ENCODE data around the gene ACP5.
"Not testable (repeated sequence)": the region's sequence is repeated elsewhere in the genome, so short reads cannot be mapped to it uniquely, and the experiment has no call there.

Gene ACP5

DNA sequence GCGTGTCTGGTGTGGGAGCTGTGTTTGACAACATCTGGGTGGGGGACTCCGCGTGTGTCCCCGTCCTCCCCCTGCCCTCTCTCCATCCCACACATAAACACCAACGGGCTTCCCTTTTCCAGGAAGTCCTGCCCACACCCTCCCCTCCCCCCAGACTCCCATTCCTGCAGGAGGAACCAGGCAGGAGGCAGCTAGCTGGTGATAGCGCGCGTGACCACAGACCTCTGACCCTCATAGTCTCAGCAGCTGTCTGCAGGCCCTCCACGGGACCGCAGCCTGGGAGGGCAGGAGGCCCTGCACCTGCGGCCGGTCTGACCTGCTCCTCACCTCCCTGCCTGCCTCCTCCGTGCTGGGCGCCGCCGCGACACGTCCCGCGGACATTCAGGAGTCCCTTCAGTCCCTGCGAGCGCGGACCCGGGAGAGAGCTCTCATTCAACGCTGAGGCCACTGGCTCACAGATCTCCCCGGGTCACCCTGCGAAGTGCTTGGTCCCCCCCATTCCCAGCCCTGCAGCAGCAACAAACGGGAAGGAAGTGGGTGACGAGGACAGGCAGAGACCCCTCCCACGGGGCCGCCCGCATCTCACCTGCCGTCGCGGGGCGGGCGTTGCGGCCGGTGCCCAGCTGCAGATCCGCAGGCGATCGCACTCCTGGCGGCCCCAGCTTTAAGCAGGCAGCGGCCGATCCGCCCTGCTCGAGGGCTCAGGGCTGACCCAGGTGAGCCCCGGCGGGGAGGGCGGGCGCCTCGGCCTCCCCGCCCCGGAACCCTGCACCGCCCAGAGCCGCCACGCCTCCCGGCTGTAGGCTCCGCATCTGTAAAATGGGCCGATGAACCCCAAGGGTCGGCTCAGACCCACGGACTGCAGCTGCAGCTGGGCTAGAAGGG lies 1.1 kb upstream of the ACP5 start:
- H2AFZ ChIP-seq (ENCODE audit: low read depth, low read length): no peak overlapping the region
- no peaks in the 10 kb centered on the region for H3K79me1 ChIP-seq (replicated peaks; ENCODE audit: low read length, poor library complexity, severe bottlenecking)
- H4K8ac ChIP-seq (ENCODE audit: low read length): peak overlapping the region; percentile 77
- H3K27me3 ChIP-seq (ENCODE audit: control insufficient read depth in 1 of 2, insufficient read depth in 1 of 2, low read length in 2 of 2): peaks cover 6 to 13% of the 10 kb centered on the region in 2 experiments
- WGBS: 30% methylated on average over 61 of the region's 62 CpGs
- peak; percentile 33 for DNase-seq
- H3K4me1 ChIP-seq (ENCODE audit: control insufficient read depth, insufficient read depth, low read depth, low read length): peaks cover 10% of the 10 kb centered on the region
- H3K4me3 ChIP-seq (ENCODE audit: insufficient read depth in 1 of 2, low read depth in 1 of 2, low read length in 2 of 2): peak overlapping the region in 1 of 2 experiments; percentile 58
- H3K36me3 ChIP-seq (ENCODE audit: control insufficient read depth in 1 of 2, insufficient read depth in 2 of 2, low read depth in 1 of 2, low read length in 2 of 2): no peaks in the 10 kb centered on the region
- H2BK15ac ChIP-seq (ENCODE audit: low read depth, poor library complexity, severe bottlenecking): no peak overlapping the region
- no peak overlapping the region for H3K23ac ChIP-seq (ENCODE audit: low read length in 2 of 2)
- no peak overlapping the region for H3K9ac ChIP-seq (ENCODE audit: low read length)
- H2BK12ac ChIP-seq (ENCODE audit: low read length in 2 of 2): peak overlapping the region in 1 of 2 experiments; percentile 94
- no peak overlapping the region for H3K4me2 ChIP-seq (ENCODE audit: low read length, poor library complexity, severe bottlenecking)
- H4K91ac ChIP-seq (ENCODE audit: low read length): peak overlapping the region; percentile 83
- no peak overlapping the region for H2BK5ac ChIP-seq (ENCODE audit: low read depth, low read length, poor library complexity, severe bottlenecking)
- peak overlapping the region in 1 of 2 experiments; percentile 64 for H3K4ac ChIP-seq (ENCODE audit: low read depth in 1 of 2, low read length in 2 of 2)
- no peak overlapping the region for H3K27ac ChIP-seq (ENCODE audit: low read length, poor library complexity, severe bottlenecking)
- H3K9me3 ChIP-seq (ENCODE audit: control insufficient read depth, low read length): no peaks in the 10 kb centered on the region
- peak overlapping the region in 1 of 2 experiments; percentile 62 for H3K18ac ChIP-seq (ENCODE audit: low read depth in 1 of 2, low read length in 2 of 2)
- H2AK5ac ChIP-seq (ENCODE audit: low read length, severe bottlenecking): no peak overlapping the region
- no peak overlapping the region for H2BK120ac ChIP-seq (ENCODE audit: low read depth, low read length)
- H3K14ac ChIP-seq (ENCODE audit: low read length in 2 of 2): no peak overlapping the region

DNA sequence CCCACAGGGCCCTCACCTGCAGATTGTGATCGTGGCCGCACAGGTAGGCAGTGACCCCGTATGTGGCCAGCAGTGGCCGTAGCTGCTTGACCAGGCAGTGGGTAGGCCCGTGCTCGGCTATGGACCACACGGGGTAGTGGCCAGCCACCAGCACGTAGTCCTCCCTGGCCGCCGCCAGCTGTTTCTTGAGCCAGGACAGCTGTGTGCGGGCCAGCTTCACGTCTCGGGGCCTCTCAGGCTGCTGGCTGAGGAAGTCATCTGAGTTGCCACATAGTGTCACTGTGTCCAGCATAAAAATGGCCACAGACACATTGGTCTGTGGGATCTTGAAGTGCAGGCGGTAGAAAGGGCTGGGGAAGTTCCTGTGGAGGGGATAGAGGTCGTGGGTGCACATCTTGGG lies 1.2 kb downstream of the ACP5 start:
- 92% methylated on average over 15 of the region's 15 CpGs for WGBS
- DNase-seq: no peak

DNA sequence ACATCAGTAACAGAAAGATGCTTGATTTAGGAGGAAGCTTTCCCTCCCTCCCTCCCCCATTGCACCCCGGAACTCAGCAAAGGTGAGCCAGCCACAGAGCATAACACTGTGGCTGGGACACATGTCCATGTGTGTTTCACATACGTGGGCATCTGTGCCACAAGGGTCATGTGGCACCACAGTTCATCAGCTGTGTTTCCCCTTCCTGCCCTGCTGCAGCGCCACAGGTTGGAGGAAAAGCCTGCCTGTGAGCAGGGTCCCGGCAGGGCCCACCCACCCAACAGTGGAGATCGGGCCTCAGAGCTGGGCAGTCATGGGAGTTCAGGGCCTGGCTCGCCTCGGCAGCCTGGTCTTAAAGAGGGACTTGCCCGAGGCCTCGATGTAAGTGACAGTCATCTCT lies 2.8 kb downstream of the ACP5 start:
- no peaks in the 10 kb centered on the region for H3K79me1 ChIP-seq (replicated peaks; ENCODE audit: low read length, poor library complexity, severe bottlenecking)
- no peak overlapping the region for H2BK120ac ChIP-seq (ENCODE audit: low read depth, low read length)
- no peak for DNase-seq
- no peak overlapping the region for H3K4me3 ChIP-seq (ENCODE audit: insufficient read depth in 1 of 2, low read depth in 1 of 2, low read length in 2 of 2)
- H3K9ac ChIP-seq (ENCODE audit: low read length): no peak overlapping the region
- peaks cover 10% of the 10 kb centered on the region for H3K4me1 ChIP-seq (ENCODE audit: control insufficient read depth, insufficient read depth, low read depth, low read length)
- H2BK12ac ChIP-seq (ENCODE audit: low read length in 2 of 2): no peak overlapping the region
- no peaks in the 10 kb centered on the region for H3K36me3 ChIP-seq (ENCODE audit: control insufficient read depth in 1 of 2, insufficient read depth in 2 of 2, low read depth in 1 of 2, low read length in 2 of 2)
- no peak overlapping the region for H4K8ac ChIP-seq (ENCODE audit: low read length)
- H2BK5ac ChIP-seq (ENCODE audit: low read depth, low read length, poor library complexity, severe bottlenecking): no peak overlapping the region
- H3K27ac ChIP-seq (ENCODE audit: low read length, poor library complexity, severe bottlenecking): no peak overlapping the region
- no peak overlapping the region for H3K18ac ChIP-seq (ENCODE audit: low read depth in 1 of 2, low read length in 2 of 2)
- H3K4ac ChIP-seq (ENCODE audit: low read depth in 1 of 2, low read length in 2 of 2): no peak overlapping the region
- H3K4me2 ChIP-seq (ENCODE audit: low read length, poor library complexity, severe bottlenecking): no peak overlapping the region
- H2BK15ac ChIP-seq (ENCODE audit: low read depth, poor library complexity, severe bottlenecking): no peak overlapping the region
- no peak overlapping the region for H3K23ac ChIP-seq (ENCODE audit: low read length in 2 of 2)
- no peak overlapping the region for H2AK5ac ChIP-seq (ENCODE audit: low read length, severe bottlenecking)
- WGBS: 85% methylated on average over 9 of the region's 9 CpGs
- H3K27me3 ChIP-seq (ENCODE audit: control insufficient read depth in 1 of 2, insufficient read depth in 1 of 2, low read length in 2 of 2): peaks cover 6 to 13% of the 10 kb centered on the region in 2 experiments
- no peak overlapping the region for H4K91ac ChIP-seq (ENCODE audit: low read length)
- no peak overlapping the region for H2AFZ ChIP-seq (ENCODE audit: low read depth, low read length)
- no peaks in the 10 kb centered on the region for H3K9me3 ChIP-seq (ENCODE audit: control insufficient read depth, low read length)
- H3K14ac ChIP-seq (ENCODE audit: low read length in 2 of 2): no peak overlapping the region

More for the DNA sequence above, 1.2 kb downstream of the ACP5 start:
- no peak overlapping the region for H2BK12ac ChIP-seq (ENCODE audit: low read length in 2 of 2)
- H3K27me3 ChIP-seq (ENCODE audit: control insufficient read depth in 1 of 2, insufficient read depth in 1 of 2, low read length in 2 of 2): peaks cover 6 to 13% of the 10 kb centered on the region in 2 experiments
- peaks cover 10% of the 10 kb centered on the region for H3K4me1 ChIP-seq (ENCODE audit: control insufficient read depth, insufficient read depth, low read depth, low read length)
- no peak overlapping the region for H3K4me3 ChIP-seq (ENCODE audit: insufficient read depth in 1 of 2, low read depth in 1 of 2, low read length in 2 of 2)
- no peak overlapping the region for H3K23ac ChIP-seq (ENCODE audit: low read length in 2 of 2)
- no peak overlapping the region for H3K9ac ChIP-seq (ENCODE audit: low read length)
- no peaks in the 10 kb centered on the region for H3K79me1 ChIP-seq (replicated peaks; ENCODE audit: low read length, poor library complexity, severe bottlenecking)
- H3K4ac ChIP-seq (ENCODE audit: low read depth in 1 of 2, low read length in 2 of 2): no peak overlapping the region
- H3K36me3 ChIP-seq (ENCODE audit: control insufficient read depth in 1 of 2, insufficient read depth in 2 of 2, low read depth in 1 of 2, low read length in 2 of 2): no peaks in the 10 kb centered on the region
- no peak overlapping the region for H2BK15ac ChIP-seq (ENCODE audit: low read depth, poor library complexity, severe bottlenecking)
- peak overlapping the region; percentile 31 for H4K91ac ChIP-seq (ENCODE audit: low read length)
- H2BK5ac ChIP-seq (ENCODE audit: low read depth, low read length, poor library complexity, severe bottlenecking): no peak overlapping the region
- peak overlapping the region; percentile 29 for H4K8ac ChIP-seq (ENCODE audit: low read length)
- H2AFZ ChIP-seq (ENCODE audit: low read depth, low read length): no peak overlapping the region
- H2BK120ac ChIP-seq (ENCODE audit: low read depth, low read length): no peak overlapping the region
- no peak overlapping the region for H3K27ac ChIP-seq (ENCODE audit: low read length, poor library complexity, severe bottlenecking)
- H3K9me3 ChIP-seq (ENCODE audit: control insufficient read depth, low read length): no peaks in the 10 kb centered on the region
- H3K18ac ChIP-seq (ENCODE audit: low read depth in 1 of 2, low read length in 2 of 2): peak overlapping the region in 1 of 2 experiments; percentile 18
- no peak overlapping the region for H2AK5ac ChIP-seq (ENCODE audit: low read length, severe bottlenecking)
- no peak overlapping the region for H3K14ac ChIP-seq (ENCODE audit: low read length in 2 of 2)
- H3K4me2 ChIP-seq (ENCODE audit: low read length, poor library complexity, severe bottlenecking): no peak overlapping the region

DNA sequence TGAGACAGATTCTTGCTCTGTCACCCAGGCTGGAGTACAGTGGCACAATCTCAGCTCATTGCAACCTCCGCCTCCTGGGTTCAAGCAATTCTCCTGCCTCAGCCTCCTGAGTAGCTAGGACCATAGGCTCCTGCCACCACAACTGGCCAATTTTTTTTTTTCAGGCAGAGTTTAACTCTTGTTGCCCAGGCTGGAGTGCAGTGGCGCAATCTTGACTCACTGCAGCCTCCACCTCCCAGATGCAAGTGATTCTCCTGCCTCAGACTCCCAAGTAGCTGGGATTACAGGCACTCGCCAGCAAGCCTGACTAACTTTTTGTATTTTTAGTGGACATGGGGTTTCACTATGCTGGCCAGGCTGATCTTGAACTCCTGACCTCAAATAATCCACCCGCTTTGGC lies 3.7 kb downstream of the ACP5 start:
- H3K9ac ChIP-seq (ENCODE audit: low read length); H2BK120ac ChIP-seq (ENCODE audit: low read depth, low read length); H3K4me3 ChIP-seq (ENCODE audit: insufficient read depth in 1 of 2, low read depth in 1 of 2, low read length in 2 of 2); H3K4me2 ChIP-seq (ENCODE audit: low read length, poor library complexity, severe bottlenecking); H3K23ac ChIP-seq (ENCODE audit: low read length in 2 of 2); H3K79me1 ChIP-seq (replicated peaks; ENCODE audit: low read length, poor library complexity, severe bottlenecking); H3K36me3 ChIP-seq (ENCODE audit: control insufficient read depth in 1 of 2, insufficient read depth in 2 of 2, low read depth in 1 of 2, low read length in 2 of 2); H3K18ac ChIP-seq (ENCODE audit: low read depth in 1 of 2, low read length in 2 of 2); H4K91ac ChIP-seq (ENCODE audit: low read length); H3K14ac ChIP-seq (ENCODE audit: low read length in 2 of 2); H3K4ac ChIP-seq (ENCODE audit: low read depth in 1 of 2, low read length in 2 of 2); H2AFZ ChIP-seq (ENCODE audit: low read depth, low read length); H3K27ac ChIP-seq (ENCODE audit: low read length, poor library complexity, severe bottlenecking); H2BK15ac ChIP-seq (ENCODE audit: low read depth, poor library complexity, severe bottlenecking); DNase-seq; H2BK5ac ChIP-seq (ENCODE audit: low read depth, low read length, poor library complexity, severe bottlenecking); H2BK12ac ChIP-seq (ENCODE audit: low read length in 2 of 2); H3K9me3 ChIP-seq (ENCODE audit: control insufficient read depth, low read length); H2AK5ac ChIP-seq (ENCODE audit: low read length, severe bottlenecking): not testable (repeated sequence)
- WGBS: 74% methylated on average over 3 of the region's 4 CpGs
- Histone ChIP-seq H3K4me1 (ENCODE audit: control insufficient read depth, insufficient read depth, low read depth, low read length) (peaks cover 10% of the 10 kb centered on the region), H3K27me3 (ENCODE audit: control insufficient read depth in 1 of 2, insufficient read depth in 1 of 2, low read length in 2 of 2) (peaks cover 6 to 13% of the 10 kb centered on the region in 2 experiments), H4K8ac (ENCODE audit: low read length) (peak overlapping the region; percentile 37)
